ENCODE results near the gene COA1.

GRCh38 chr7:43634384-43634783 lies 94.9 kb downstream of the COA1 start:
- no peak for TF ChIP-seq POLR2AphosphoS5 (IDR thresholded peaks at IDR 0.05; ENCODE audit: borderline replicate concordance, low read depth, low read length)
- TF ChIP-seq EZH2 (IDR thresholded peaks at IDR 0.05) = no peak
- TF ChIP-seq FOXP2 (optimal IDR thresholded peaks at IDR 0.05; ENCODE audit: control extremely low read depth, extremely low read length, insufficient read depth) = no peak

Data from SK-N-MC (cell line).